OCI-LY3 (cell line): ENCODE results near the gene ZNF672.

Source experiments
- CTCF ChIP-seq: fragments of 200-600, 300-600 bp; sonication (generic); IDR thresholded peaks from 2 replicates; pipeline ENCODE4 v1.5.1; 2014; ENCODE audit warnings: antibody characterized with exemption, low read length, low read depth
- EZH2phosphoT487 ChIP-seq: fragments of 200-600 bp; shearing (Covaris generic); IDR thresholded peaks from 2 replicates; pipeline ENCODE4 v1.6.1; 2018; ENCODE audit warnings: antibody characterized with exemption, mixed run types, low read depth

- TF ChIP-seq CTCF, result no peak
- no peak for TF ChIP-seq EZH2phosphoT487
Observed at GRCh38 chr1:248817065-248817464, 21.0 kb upstream of the ZNF672 start.
